Epithelial cell of proximal tubule (primary cell): ENCODE measurements around the gene TEAD3. TPM values are rescaled to one million over a fixed set of nuclear protein-coding genes. Genes with fewer than 3 reads are reported as not detected.

Experiments
- DNase-seq: peaks from one replicate; pipeline ENCODE4 v3.0.0-alpha.2; 2011; ENCODE audit warnings: low read depth
- H3K4me3 ChIP-seq: 2 replicates; pipeline ENCODE4 v1.5.1; 2011; ENCODE audit warnings: low read depth, mild to moderate bottlenecking, low read length
- CTCF ChIP-seq: conservative IDR thresholded peaks from 2 replicates; pipeline ENCODE4 v1.5.1; 2012; ENCODE audit warnings: low read depth, mild to moderate bottlenecking, low read length
- total RNA-seq: library from RNA; depleted of rRNA; stranded (reverse); fragments of >200 nt; gene quantifications from 2 replicates; pipeline ENCODE4 v1.2.3, GENCODE V29; 2015

Gene TEAD3
- total RNA-seq, 1 donor from 2014 or later = 19.1 TPM

- DNase-seq = no peak
- no peak overlapping the region for H3K4me3 ChIP-seq
- TF ChIP-seq CTCF = no peak
Measured at GRCh38 chr6:35511562-35511941, 14.7 kb upstream of the TEAD3 start.

- no peak overlapping the region for H3K4me3 ChIP-seq
- no peak for TF ChIP-seq CTCF
- DNase-seq = no peak
Measured at GRCh38 chr6:35510916-35511561, 14.2 kb upstream of the TEAD3 start.

- no peak overlapping the region for H3K4me3 ChIP-seq
- no peak for DNase-seq
- TF ChIP-seq CTCF = no peak
Measured at GRCh38 chr6:35508542-35508941, 11.7 kb upstream of the TEAD3 start.

- DNase-seq = no peak
- TF ChIP-seq CTCF = no peak
Measured at GRCh38 chr6:35508027-35508426, 11.1 kb upstream of the TEAD3 start.

GRCh38 chr6:35507221-35507620 is 10.3 kb upstream of the TEAD3 start:
- TF ChIP-seq CTCF = no peak

More at GRCh38 chr6:35508027-35508426, 11.1 kb upstream of the TEAD3 start:
- no peak overlapping the region for H3K4me3 ChIP-seq

GRCh38 chr6:35506536-35506935 is 9.7 kb upstream of the TEAD3 start:
- no peak for TF ChIP-seq CTCF
- DNase-seq = no peak
- no peak overlapping the region for H3K4me3 ChIP-seq

More at GRCh38 chr6:35507221-35507620, 10.3 kb upstream of the TEAD3 start:
- no peak for DNase-seq
- H3K4me3 ChIP-seq = no peak overlapping the region

GRCh38 chr6:35505999-35506412 is 9.1 kb upstream of the TEAD3 start:
- DNase-seq = no peak
- no peak for TF ChIP-seq CTCF
- H3K4me3 ChIP-seq = no peak overlapping the region
